Stomach (tissue), 9 donors: ENCODE data around the gene NCKAP5. TPM values are rescaled to one million over a fixed set of nuclear protein-coding genes. Genes with fewer than 3 reads are reported as not detected.

Source experiments
- DNase-seq, 2 donors: peaks; one replicate each; pipeline versions ENCODE4 v3.0.0 to v3.0.0-alpha.2; 2013 to 2019
- H3K27ac ChIP-seq, 5 donors: fragments of 200-600 bp in 4 of 5; sonication (generic) in 4 of 5; one replicate each; pipeline ENCODE4 v1.5.1; 2013 to 2019; ENCODE audit warnings: mild to moderate bottlenecking in 1 of 5, moderate library complexity in 1 of 5
- H3K27me3 ChIP-seq, 3 donors: fragments of 200-600 bp; sonication (generic); one replicate each; pipeline ENCODE4 v1.5.1; 2017 to 2019; ENCODE audit warnings: mixed run types in 1 of 3
- H3K36me3 ChIP-seq, 4 donors: fragments of 200-600 bp; sonication (generic); 1 replicate in 3 of 4; 2 replicates in 1 of 4; pipeline ENCODE4 v1.5.1; 2016 to 2019
- H3K4me1 ChIP-seq, 4 donors: fragments of 200-600 bp; sonication (generic); one replicate each; pipeline ENCODE4 v1.5.1; 2016 to 2019
- H3K4me3 ChIP-seq, 4 donors: fragments of 200-600 bp; sonication (generic) in 3 of 4; one replicate each; pipeline ENCODE4 v1.5.1; 2016 to 2019; ENCODE audit warnings: mild to moderate bottlenecking in 1 of 4
- H3K9me3 ChIP-seq, 4 donors: fragments of 200-600 bp; sonication (generic); one replicate each; pipeline ENCODE4 v1.5.1; 2016 to 2019
- EP300 ChIP-seq: sonication (generic); formaldehyde crosslinking; IDR thresholded peaks from one replicate; pipeline ENCODE4 v1.6.1; 2017; ENCODE audit warnings: antibody characterized with exemption
- POLR2A ChIP-seq, 4 donors: fragments of 450-650 bp; IDR thresholded peaks; one replicate each; pipeline ENCODE4 v1.6.1; 2016; ENCODE audit warnings: antibody characterized with exemption in 4 of 4, control low read depth in 2 of 4, mild to moderate bottlenecking in 1 of 4, moderate library complexity in 1 of 4
- POLR2AphosphoS5 ChIP-seq, 3 donors: sonication (generic); formaldehyde crosslinking; IDR thresholded peaks; one replicate each; pipeline ENCODE4 v1.6.1; 2016; ENCODE audit warnings: antibody characterized with exemption in 3 of 3
- WGBS, 5 donors: extraction: QIAGEN DNeasy Blood & Tissue Kit in 3 of 5; methylation state at CpG; one replicate each; pipeline versions ENCODE4 v1.1.5 to v1.1.7; 2013 to 2018; 5-methylcytosine and 5-hydroxymethylcytosine counted together
- intact Hi-C: fragments of 100-400 bp; cut with DNase I; formaldehyde crosslinking; loops from one replicate; pipeline ENCODE4 v1.15.1; 2023; ENCODE audit warnings: low total_unique reads
- polyA plus RNA-seq, 3 donors: library from polyadenylated mRNA; stranded (reverse); fragments of 200-250 nt; gene quantifications; one replicate each; pipeline ENCODE4 v1.2.3, GENCODE V29; 2013
- total RNA-seq, 5 donors: library from RNA; depleted of rRNA; stranded (reverse); fragments of >200 nt; gene quantifications; one replicate each; pipeline versions ENCODE4 v1.1.0 to v1.2.3, GENCODE V29; 2014 to 2016
- TF ChIP-seq, protein P1 (sequence below), 7 experiments: fragments of 450-650 bp in 4 of 7; fragments of 200-600 bp in 3 of 7; sonication (generic) in 3 of 7; IDR thresholded peaks; one replicate each; pipeline ENCODE4 v1.5.1; 2016 to 2019; ENCODE audit warnings: antibody characterized with exemption in 7 of 7, control low read depth in 2 of 7, mild to moderate bottlenecking in 1 of 7
- donor health status: healthy with polysubstance abuse.
- donor health status: Bipolar disorder and iron deficiency.
- donor health status: healthy.

Gene NCKAP5
- total and polyA plus RNA-seq, 8 donors: 0.58 to 8.0 (median 1.6) TPM; not detected in 1

- Histone ChIP-seq H3K4me1 (no peaks in the 10 kb centered on the region), H3K9me3 (no peaks in the 10 kb centered on the region), H3K4me3 (no peak overlapping the region), H3K27me3 (no peaks in the 10 kb centered on the region), H3K36me3 (no peaks in the 10 kb centered on the region), H3K27ac (no peak overlapping the region)
- intact Hi-C loops: no loop called here
- DNase-seq: no peak
- TF ChIP-seq POLR2A (IDR thresholded peaks at IDR 0.05) (no peak), POLR2AphosphoS5 (IDR thresholded peaks at IDR 0.05) (no peak), EP300 (no peak)
- TF ChIP-seq, protein P1, sequence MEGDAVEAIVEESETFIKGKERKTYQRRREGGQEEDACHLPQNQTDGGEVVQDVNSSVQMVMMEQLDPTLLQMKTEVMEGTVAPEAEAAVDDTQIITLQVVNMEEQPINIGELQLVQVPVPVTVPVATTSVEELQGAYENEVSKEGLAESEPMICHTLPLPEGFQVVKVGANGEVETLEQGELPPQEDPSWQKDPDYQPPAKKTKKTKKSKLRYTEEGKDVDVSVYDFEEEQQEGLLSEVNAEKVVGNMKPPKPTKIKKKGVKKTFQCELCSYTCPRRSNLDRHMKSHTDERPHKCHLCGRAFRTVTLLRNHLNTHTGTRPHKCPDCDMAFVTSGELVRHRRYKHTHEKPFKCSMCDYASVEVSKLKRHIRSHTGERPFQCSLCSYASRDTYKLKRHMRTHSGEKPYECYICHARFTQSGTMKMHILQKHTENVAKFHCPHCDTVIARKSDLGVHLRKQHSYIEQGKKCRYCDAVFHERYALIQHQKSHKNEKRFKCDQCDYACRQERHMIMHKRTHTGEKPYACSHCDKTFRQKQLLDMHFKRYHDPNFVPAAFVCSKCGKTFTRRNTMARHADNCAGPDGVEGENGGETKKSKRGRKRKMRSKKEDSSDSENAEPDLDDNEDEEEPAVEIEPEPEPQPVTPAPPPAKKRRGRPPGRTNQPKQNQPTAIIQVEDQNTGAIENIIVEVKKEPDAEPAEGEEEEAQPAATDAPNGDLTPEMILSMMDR (IDR thresholded peaks at IDR 0.05): no peak
- 76 to 82% (median 79%) methylated on average over 3 of the region's 3 CpGs for WGBS, 5 donors
Observed at GRCh38 chr2:133097666-133098065, 470.6 kb downstream of the NCKAP5 start.

GRCh38 chr2:133092571-133092970 is 475.7 kb downstream of the NCKAP5 start:
- H3K27me3 ChIP-seq: no peaks in the 10 kb centered on the region
- 80 to 89% (median 81%) methylated on average over 3 of the region's 3 CpGs for WGBS, 5 donors
- no peaks in the 10 kb centered on the region for H3K36me3 ChIP-seq
- no peaks in the 10 kb centered on the region for H3K9me3 ChIP-seq
- TF ChIP-seq, protein P1 (IDR thresholded peaks at IDR 0.05): no peak
- TF ChIP-seq POLR2A (IDR thresholded peaks at IDR 0.05): no peak
- TF ChIP-seq POLR2AphosphoS5 (IDR thresholded peaks at IDR 0.05): no peak
- TF ChIP-seq EP300: no peak
- no peaks in the 10 kb centered on the region for H3K4me1 ChIP-seq
- intact Hi-C loops: no loop called here
- no peak overlapping the region for H3K4me3 ChIP-seq
- H3K27ac ChIP-seq: no peak overlapping the region
- no peak for DNase-seq

GRCh38 chr2:133090358-133090757 is 477.9 kb downstream of the NCKAP5 start:
- 62 to 86% (median 82%) methylated on average over 2 of the region's 2 CpGs for WGBS, 5 donors
- H3K27ac ChIP-seq: no peak overlapping the region

DNA sequence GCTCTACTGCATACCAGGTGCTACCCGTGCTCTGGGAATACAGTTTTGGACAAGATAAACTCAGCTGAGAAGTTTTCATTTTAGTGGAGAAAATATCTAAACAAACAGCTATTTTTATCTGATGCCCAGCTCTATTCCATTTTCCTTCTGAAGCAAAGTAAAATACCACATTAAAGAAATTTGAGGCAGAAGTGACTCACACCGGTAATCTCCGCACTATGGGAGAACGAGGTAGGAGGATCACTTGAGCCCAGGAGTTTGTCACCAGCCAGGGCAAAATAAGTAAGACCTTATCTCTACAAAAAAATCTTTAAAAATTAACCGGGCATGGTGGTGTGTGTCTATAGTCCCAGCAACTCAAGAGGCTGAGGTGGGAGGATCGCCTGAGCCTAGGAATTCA is 482.1 kb downstream of the NCKAP5 start:
- H3K36me3 ChIP-seq: no peaks in the 10 kb centered on the region
- H3K4me3 ChIP-seq: no peak overlapping the region
- H3K9me3 ChIP-seq: no peaks in the 10 kb centered on the region
- TF ChIP-seq, protein P1 (IDR thresholded peaks at IDR 0.05): no peak
- TF ChIP-seq POLR2AphosphoS5 (IDR thresholded peaks at IDR 0.05) (no peak), EP300 (no peak), POLR2A (IDR thresholded peaks at IDR 0.05) (no peak)
- WGBS, 5 donors: 78 to 86% (median 83%) methylated on average over 6 of the region's 6 CpGs
- intact Hi-C loops: no loop called here
- no peak for DNase-seq
- H3K27me3 ChIP-seq: no peaks in the 10 kb centered on the region
- H3K4me1 ChIP-seq: no peaks in the 10 kb centered on the region
- no peak overlapping the region for H3K27ac ChIP-seq

More at GRCh38 chr2:133090358-133090757, 477.9 kb downstream of the NCKAP5 start:
- Histone ChIP-seq H3K4me3 (no peak overlapping the region), H3K27me3 (no peaks in the 10 kb centered on the region), H3K36me3 (no peaks in the 10 kb centered on the region), H3K9me3 (no peaks in the 10 kb centered on the region), H3K4me1 (no peaks in the 10 kb centered on the region)
- TF ChIP-seq, protein P1 (IDR thresholded peaks at IDR 0.05): no peak
- no peak for TF ChIP-seq EP300
- TF ChIP-seq POLR2A (IDR thresholded peaks at IDR 0.05): no peak
- no peak for TF ChIP-seq POLR2AphosphoS5 (IDR thresholded peaks at IDR 0.05)
- intact Hi-C loops: no loop called here
- no peak for DNase-seq
